GM19328 (cell line): Measurements from ENCODE around the gene MMP25.

ENCODE experiments used
- ATAC-seq: cut with Tn5 transposase; IDR thresholded peaks from one replicate; pipeline ENCODE4 v1.9.1; 2021; ENCODE audit warnings: mild to moderate bottlenecking, moderate library complexity; ENCODE audit not compliant: unreplicated experiment

MMP25 gene

GRCh38 chr16:3089717-3090592, 43.6 kb downstream of the MMP25 start:
- ATAC-seq: no peak

GRCh38 chr16:3091551-3091950, 45.2 kb downstream of the MMP25 start:
- ATAC-seq: no peak

- no peak for ATAC-seq
These were observed 46.2 kb downstream of the MMP25 start for GRCh38 chr16:3092501-3092941.

- ATAC-seq: no peak
These were observed 48.1 kb downstream of the MMP25 start for GRCh38 chr16:3094289-3095027.

- ATAC-seq: peak; percentile 63
These were observed 49.5 kb downstream of the MMP25 start for GRCh38 chr16:3095869-3096268.

- ATAC-seq: no peak
These were observed 50.0 kb downstream of the MMP25 start for GRCh38 chr16:3096362-3096761.

- ATAC-seq: no peak
These were observed 50.9 kb downstream of the MMP25 start for GRCh38 chr16:3097266-3097665.

GRCh38 chr16:3098459-3099394, 52.4 kb downstream of the MMP25 start, which contains the start of gene ZSCAN10:
Gene ZSCAN10, minus strand, starts transcription at chr16:3099294. Its CDS starts 6,357 bp downstream, at chr16:3092937.
- no peak for ATAC-seq

GRCh38 chr16:3099395-3099731, 53.0 kb downstream of the MMP25 start:
- ATAC-seq: no peak

GRCh38 chr16:3099732-3100499, 53.6 kb downstream of the MMP25 start:
- no peak for ATAC-seq

- no peak for ATAC-seq
These were observed 54.9 kb downstream of the MMP25 start for GRCh38 chr16:3101018-3101840.

GRCh38 chr16:3101841-3102470, 55.6 kb downstream of the MMP25 start:
- no peak for ATAC-seq

- ATAC-seq: peak; percentile 90
These were observed 60.0 kb downstream of the MMP25 start for GRCh38 chr16:3106205-3106928.
